ENCODE measurements around the gene AP3D1. TPM values are rescaled to one million over a fixed set of nuclear protein-coding genes. Genes with fewer than 3 reads are reported as not detected.

AP3D1 gene
- total RNA-seq, 1 experiment from 2014 or later = 145 TPM

DNA sequence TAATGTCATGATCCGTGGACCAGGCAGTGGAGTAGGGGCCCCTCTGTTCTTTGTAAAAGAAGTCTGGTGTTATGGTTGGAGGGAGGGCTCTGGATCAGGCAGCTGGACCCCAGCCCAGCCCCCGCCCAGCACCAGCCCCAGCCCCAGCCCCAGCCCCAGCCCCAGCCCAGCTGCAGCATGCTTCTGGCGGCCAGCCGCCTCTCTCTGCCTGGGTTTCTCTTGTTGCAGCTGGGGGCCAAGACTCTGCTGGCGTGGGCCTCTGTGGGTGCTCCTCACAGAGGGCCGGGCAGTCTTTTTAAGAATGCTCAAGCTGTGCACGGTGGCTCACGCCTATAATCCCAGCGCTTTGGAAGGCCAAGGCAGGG lies 30.2 kb upstream of the AP3D1 start:
- no peak for DNase-seq (ENCODE audit: low spot score)

DNA sequence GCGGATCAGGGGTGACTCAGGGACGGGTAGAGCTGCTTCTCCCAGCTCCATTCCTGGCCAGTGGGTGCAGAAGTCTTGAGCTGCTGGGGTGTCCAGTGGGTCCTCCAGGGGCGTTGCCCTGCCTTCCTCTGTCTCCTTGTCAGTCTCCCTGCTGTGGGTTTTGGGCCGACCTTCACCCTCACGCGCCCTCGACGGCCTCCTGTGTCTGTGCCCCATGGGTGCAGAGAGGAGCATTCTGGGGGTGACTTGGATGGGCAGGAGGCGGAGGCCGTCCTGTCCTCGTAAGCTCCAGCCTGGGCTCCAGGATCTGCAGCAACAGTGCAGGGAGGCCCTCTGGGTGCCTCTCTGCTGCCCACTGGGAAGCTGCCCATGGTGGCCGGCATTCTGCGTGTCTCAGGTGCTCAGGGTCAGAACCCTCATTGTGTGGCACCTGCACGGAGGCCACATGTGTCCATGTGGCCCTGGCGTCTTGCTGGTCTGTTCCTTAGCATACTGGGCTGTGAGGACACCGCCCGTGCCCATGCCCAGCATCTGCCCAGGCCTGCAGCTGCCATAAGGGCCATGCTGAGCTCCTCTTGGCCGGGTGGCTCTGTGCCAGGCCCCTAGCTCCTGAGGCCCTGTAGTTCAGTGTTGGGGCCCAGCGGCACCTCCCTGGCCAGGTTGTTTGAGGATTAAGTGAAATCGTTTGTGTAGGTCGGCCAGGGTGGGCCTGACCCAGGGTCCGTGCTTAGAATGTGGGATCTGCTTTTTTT lies 29.7 kb upstream of the AP3D1 start:
- DNase-seq (ENCODE audit: low spot score) = no peak

DNA sequence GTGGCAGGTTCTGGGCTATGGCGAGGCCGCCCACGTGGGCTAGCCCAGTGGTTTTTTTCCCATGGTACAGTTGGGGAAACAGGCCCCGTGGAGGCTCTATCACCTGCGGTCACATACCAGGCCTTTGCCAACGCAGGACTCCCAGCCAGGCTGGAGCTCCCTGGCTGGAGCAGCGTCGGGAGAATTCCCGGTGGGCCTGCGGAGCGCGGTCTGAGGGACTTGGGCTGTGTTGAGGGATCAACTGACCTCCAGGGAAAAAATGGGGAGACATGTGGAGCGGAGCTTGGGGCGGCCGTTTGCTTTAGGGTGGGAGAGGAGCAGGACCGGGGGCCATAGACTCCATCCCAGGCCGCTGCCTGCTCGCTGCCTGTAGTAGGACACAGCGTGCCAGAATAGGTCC lies 28.7 kb upstream of the AP3D1 start:
- DNase-seq (ENCODE audit: low spot score) = no peak

DNA sequence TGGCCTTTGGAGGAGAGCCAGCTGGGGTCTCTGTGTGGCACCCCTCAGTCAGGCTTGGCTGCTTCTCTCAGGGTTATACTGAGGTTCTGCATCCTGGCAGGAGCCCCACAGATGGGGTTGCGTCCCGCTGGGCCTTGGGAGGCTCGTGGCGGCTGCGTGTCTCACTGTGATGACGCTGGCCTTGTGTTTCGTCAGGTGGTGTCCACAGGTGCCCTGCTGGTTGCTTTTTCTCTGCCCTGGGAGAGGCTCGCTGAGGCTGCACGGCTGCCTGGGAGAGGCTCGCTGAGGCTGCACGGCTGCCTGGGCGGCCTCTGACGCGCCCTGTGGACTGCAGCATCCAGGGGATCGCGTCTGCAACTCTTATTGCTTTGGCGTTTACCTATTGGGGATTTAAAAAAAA lies 27.7 kb upstream of the AP3D1 start:
- DNase-seq (ENCODE audit: low spot score) = no peak

DNA sequence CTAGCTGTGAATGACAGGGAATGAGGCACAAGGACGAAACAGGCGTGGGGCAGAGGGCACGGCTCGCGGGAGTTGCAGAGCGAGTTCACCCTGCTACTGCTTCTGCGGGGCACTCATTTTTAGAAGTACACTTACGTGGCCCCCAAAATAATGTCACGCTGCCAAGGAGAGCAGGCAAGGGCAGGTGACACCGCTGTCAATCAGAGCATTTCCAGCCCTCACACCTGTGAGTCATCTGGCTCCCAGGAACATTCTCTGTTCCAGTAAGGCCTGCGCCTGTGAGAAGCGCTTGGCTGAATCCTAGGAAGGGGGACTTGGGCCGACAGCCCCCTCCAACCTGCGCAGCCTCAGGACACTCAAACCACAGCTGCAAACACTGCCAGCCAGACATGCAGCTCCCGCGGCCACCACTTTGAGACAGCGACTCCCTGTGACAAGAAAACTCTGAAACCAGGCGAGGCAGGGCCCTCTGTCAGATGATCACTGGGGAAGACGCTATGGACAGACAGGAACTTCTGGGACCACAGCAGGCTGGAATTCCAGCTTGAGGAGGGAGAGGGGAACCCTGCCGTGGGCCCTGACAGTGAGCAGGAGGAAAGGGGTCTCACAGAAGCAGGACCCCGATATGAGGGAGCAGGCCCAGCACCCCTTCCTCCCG lies 25.1 kb upstream of the AP3D1 start:
- no peak for DNase-seq (ENCODE audit: low spot score)

DNA sequence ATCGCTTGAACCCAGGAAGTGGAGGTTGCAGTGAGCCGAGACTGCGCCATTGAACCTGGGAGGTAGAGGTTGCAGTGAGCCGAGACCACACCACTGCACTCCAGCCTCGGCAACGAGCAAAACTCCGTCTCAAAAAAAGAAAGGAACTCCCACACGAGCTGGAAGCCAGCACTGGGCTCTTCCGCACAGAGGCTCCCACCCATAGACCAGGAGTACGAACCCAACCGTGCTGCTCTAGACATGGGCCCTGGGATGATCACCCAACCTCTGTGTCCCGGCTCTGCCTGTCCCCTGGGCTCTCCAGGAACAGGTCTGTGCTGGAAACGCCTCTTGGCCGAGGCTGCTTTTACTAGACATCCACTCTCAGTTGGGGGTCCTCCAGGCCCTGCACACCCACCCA lies 24.4 kb upstream of the AP3D1 start:
- DNase-seq (ENCODE audit: low spot score) = no peak

DNA sequence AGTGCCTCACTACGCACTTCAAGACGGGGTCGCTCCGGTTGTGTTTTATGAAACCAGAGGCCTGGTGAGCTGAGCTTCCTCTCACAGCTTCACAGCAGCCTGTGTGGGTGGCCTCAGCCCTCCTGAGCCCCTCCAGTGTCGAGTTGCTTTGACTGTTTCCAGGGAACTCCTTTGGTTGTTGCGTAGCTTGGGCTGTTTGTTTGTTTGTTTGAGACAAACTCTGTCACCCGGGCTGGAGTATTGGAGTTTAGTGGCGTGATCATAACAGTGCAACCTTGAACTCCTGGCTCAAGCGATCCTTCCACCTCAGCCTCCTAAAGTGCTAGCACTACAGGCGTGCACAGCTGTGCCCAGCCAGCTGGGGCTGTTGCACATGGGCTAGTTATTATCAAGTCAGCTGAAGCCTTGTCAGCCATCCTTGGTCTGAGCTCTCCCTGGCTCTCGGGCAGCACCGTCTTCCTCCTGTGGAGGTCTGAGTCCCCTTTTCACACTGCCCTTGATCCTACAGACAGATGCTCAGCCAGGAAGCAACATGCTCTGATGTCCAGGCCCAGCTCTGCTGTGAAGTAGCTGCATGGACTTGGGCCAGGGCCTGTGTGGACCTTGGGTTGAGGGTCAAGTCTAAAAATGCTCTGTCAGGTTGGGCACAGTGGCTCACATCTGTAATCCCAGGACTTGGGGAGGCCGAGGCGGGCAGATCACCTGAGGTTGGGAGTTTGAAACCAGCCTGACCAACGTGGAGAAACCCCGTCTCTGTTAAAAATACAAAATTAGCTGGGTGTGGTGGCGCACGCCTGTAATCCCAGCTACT lies 22.6 kb upstream of the AP3D1 start:
- no peak for DNase-seq (ENCODE audit: low spot score)

DNA sequence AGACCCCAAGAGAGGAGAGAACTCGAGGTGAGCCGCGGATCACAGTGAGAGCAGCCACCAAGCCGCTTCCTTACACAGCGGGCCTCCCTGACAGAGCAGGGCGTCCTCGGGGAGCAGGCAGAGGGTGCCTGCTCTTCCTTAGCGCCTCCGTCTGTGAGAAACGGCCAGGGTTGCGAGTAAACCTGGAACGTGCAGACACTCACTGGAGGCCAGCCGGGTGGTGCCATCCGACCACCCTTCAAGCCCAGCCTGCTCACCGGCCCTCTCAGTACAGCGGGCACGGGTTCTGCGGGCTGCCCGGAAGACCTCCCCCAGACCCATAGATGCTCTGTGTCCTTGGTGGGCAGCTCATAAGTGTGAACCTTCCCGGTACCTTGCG lies 22.0 kb upstream of the AP3D1 start:
- no peak for DNase-seq (ENCODE audit: low spot score)

DNA sequence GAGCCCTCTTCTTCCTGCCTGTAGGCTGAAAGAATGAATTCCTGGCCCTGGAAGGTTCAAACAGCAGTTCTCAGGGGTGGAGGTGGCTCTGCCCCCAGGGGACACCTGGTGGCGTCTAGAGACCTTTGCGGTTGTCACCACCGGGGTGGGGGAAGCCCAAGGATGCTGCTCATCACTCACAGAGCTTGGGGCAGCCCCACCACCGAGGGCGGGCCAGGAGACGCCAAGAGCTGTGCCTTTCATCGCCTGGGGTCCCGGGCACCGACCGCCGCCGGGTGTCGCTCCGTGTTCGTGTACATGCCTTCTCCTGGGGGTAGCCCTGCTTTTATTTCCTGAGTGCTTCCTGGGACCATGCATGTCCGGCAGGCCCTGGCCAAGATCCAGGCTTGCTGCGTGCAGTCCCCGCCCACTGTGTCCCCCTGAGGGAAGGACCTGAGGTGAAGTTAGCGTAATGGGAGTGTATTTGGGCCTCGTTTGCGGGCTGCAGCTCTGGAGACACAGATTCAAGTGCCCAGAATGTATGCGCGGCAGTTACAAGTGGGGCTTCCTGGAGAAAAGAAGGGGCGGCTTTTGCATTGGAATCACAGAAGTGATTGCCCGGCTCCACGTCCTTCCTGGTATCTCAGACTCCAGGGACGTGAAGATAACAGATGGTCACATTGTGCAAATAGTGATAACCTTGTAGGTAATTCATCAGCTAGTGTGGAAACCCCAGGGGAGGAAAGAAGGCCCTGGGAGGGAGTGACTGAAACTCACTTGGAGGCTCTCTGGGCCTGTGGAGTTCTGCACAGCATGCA lies 20.2 kb upstream of the AP3D1 start:
- peak; percentile 22 for DNase-seq (ENCODE audit: low spot score)

DNA sequence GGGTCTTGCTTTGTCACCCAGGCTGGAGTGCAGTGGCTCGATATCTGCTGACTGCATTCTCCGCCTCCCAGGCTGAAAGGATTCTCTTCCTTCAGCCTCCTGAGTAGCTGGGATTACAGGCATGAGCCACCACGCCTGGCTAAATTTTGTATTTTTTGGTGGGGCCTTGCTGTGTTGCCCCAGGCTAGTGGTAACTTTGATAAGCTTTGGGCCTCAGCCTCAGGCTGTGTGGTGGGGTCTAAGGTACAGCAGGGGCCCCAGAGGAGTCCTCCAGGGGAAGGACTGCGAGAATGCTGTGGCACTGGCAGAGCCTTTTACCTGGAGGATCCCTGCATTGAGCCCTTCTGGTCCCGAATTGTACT lies 19.6 kb upstream of the AP3D1 start:
- DNase-seq (ENCODE audit: low spot score) = no peak

DNA sequence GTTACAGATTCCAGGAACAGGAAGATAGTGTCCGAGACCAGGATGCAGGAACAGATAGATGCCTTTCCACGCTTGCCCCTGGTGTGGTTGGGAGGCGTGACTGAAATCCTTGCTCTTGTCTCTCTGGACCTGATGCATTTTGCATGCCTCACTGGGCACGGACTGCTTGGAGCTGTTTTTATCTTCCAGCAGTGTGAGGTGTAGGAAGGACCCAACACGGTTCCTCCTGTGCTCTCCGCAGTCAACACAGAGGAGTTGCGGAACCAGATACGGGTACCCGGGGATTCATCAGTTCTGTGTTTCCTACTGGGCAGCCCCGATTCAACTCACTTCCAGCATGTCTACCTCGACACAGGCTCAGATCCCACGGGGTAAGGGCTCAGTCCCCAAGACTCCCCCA lies 18.9 kb upstream of the AP3D1 start:
- DNase-seq (ENCODE audit: low spot score) = no peak

DNA sequence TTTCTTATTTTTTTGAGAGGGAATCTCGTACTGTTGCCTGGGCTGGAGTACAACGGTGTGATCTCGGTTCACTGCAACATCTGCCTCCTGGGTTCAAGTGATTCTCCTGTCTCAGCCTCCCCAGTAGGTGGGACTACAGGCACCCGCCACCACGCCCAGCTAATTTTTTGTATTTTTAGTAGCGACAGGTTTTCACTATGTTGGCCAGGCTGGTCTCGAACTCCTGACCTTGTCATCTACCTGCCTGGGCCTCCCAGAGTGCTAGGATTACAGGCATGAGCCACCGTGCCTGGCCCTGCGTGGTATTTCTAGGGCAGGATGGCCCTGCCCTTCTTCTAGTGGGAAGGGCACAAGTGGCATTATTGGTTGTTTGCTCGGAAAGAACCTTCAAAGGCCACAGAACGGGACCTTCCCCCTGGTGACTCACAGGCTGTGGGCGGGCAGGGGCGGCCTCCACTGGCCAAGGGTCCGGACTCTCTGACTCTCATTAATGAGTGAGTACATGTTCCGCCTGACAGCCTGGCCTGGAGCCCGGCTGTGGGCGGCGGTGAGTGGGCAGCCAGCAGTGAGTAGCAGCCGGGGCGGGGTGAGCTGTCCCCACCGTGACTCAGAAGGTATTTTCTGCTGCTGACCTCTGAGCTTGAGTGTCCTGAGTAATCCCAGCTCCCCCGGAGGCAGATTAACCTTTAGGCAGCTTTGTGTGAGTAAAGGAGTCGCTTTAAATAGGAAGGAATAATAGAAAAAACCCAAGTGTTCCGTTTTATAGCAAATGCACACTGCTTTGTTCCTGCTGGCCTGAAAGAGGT lies 17.5 kb upstream of the AP3D1 start:
- peak; percentile 91 for DNase-seq (ENCODE audit: low spot score)

DNA sequence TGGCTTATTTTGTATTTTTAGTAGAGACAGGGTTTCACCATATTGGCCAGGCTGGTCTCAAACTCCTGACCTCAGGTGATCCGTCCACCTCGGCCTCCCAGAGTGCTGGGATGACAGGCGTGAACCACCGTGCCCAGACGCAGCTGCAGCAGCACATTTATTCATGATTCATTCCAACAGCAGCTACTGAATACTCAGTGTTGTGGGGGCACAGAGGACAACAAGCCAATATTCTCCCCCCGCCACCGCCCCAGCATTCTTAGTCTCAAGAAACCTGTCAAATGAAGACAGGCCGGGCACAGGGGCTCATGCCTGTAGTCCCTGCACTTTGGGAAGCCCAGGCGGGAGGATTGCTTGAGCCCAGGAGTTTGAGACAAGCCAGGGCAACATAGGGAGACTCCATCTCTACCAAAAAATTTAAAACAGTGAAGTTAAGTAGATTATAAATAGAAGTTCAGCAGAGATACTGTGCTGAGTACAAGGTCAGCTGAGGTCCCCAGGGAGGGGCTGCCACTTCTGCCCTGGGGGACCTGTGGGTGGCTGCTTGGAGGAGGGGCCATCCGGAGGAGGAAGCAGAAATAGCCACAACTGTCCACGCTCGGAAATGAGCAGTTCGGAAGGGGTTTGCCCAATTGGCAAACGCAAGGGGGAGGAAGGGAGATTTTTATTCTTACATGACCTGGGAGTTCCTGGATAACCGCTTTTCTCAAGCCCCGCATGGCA lies 16.7 kb upstream of the AP3D1 start:
- no peak for DNase-seq (ENCODE audit: low spot score)

DNA sequence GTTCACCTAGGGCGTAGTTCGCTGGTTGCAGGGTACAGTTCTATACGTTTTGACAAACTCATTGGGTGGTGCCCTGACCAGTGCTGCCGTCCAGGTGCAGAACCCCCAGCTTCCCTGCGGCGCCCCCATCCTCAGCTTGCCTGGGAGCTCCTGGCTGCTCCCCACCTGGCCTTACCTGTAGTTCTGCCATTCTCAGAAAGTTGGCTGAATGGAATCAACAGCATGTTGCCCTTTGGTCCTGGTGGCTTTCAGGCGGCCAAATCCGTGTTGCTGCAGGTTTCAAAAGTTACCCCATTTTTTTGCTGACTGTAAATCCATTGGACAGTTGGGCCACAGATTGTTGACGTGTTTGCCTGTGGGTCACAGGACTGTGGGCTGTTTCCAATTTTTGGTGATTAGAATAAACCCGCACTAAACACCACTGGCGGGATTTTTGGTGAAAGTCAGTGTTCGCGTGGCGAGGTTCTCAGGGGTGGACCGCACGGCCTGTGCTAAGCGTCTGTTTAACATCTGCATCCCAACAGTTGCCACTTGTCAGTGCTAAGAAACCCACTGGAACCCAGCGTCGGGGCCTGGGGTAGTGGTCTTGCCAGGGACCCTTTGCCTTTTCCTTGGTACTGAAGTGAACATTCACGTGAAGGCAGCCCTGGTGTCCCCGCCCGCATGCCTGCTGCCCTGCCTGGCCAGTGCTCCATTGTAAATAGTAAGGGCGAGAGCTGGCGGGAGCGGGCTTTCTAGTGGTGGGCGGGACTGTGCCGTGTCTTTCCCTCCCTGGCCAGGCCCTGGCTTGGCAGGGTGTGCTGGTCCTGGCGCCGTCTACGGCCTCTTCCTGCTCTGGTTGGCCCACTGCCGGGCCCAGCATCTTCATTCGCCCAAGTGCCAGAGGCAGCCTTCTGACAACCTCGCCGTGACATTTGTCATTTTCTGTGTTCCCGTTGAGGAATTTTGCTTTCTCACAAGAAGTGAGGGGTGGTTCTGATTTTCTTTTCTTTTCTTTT lies 15.7 kb upstream of the AP3D1 start:
- DNase-seq (ENCODE audit: low spot score) = peak; percentile 74

DNA sequence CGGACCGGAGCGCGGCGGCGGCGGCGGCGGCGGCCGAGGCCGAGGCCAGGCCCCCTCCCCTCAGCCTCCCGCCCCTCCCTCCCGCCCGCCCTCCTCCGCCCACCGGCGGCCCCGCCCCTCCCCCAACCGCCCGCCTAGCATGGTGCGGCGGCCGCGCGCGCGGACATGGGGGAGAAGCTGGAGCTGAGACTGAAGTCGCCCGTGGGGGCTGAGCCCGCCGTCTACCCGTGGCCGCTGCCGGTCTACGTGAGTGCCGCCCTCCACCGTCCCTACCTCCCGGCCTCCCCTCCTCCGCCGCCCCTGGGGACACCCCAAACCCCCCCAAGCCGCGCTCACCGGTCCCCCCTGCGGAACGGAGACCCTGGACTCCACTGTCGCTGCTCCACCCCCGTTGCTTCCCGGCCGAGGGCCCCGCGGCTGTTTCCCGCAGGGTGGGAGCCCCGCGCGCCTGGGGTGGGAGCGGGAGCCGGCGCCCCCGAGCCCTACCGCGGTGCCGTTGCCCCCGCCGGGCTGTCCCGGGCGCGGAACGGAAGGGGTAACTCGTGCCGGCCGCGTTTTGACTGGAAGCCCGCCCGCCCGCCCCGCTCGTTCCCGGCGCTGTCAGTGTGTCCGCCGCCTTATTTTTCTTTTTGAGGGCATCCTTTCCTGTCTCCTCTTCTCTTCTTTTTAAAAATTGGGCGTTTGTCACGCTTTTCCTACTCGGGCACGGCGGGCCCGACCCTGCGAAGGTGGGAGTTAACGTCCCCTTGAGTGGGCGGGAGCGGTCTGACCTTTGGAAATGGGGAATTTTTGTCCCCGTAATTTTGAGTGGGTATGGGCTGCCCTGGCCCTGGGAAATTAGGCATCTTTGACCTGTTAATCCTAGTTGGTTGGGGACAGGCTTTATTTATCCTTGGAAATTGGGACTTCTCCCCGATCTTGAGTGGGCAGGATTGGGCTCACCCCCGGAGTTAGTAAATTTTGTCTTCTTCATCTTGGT lies 12.9 kb upstream of the AP3D1 start:
- DNase-seq (ENCODE audit: low spot score) = no peak

DNA sequence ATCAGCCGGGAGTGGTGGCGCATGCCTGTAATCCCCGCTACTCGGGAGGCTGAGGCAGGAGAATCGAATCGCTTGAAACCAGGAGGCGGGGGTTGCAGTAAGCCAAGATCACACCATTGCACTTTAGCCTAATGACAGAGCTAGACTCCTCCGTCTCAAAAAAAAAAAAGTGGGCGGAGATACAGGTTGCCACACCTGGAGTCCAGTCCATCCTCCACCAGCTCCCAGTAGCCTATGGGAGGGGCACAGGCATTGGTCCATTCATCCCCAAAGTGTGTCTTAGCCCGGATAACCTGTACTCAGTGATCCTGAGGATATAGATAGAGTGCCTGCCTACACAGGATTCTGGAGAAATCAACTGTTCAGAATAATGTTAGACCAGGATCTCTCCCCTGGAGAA lies 9.0 kb upstream of the AP3D1 start:
- DNase-seq (ENCODE audit: low spot score) = no peak

DNA sequence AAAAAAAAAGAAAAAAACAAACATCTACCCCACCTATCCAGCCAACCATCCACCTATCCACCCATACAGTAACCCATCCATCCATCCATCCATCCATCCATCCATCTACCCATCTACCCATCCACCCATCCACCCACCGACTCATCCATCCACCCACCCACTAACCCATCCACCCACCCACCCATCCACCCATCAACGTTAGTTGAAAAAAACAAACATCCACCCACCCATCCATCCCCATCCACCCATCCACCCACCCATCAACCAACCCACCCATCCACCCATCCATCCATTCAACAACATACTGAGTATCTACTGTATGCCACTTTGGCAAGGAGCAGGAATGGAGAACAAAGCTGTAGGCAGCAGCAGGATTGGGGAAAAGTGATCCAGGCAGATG lies 6.1 kb upstream of the AP3D1 start:
- DNase-seq (ENCODE audit: low spot score) = no peak

DNA sequence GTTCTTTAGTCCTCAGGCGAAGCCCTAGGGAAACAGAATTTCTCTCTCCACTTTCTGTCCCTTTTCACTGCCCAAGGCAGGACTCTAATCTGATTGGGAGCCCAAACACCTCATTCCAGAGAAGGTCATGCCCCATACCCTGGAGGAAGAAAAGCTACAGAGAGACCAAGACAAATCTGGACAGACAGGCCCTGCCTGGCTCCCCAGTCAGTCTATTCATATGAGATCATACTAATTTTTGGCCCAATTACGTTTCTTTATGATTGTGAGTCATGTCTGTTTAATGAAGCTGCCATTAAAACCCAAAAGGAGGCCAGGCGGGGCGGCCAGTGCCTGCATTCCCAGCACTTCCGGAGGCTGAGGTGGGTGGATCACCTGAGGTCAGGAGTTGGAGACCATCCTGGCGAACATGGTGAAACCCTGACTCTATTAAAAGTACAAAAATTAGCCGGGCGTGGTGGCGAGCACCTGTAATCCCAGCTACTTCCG lies 3.3 kb upstream of the AP3D1 start:
- DNase-seq (ENCODE audit: low spot score) = peak; percentile 71

Measured in HT-29 (cell line).